DND-41 (cell line): ENCODE data around the gene SETD1A.

Experiments used
- ATAC-seq: fragments of 200-7000 bp; cut with Tn5 transposase; 3 replicates; pipeline ENCODE4 v1.9.1; 2021; ENCODE audit warnings: low read depth; ENCODE audit not compliant: insufficient read depth
- DNase-seq: peaks from one replicate; pipeline ENCODE4 v3.0.0-alpha.2; 2020
- H2AFZ ChIP-seq: 2 replicates; pipeline ENCODE4 v1.6.0; 2012; ENCODE audit warnings: low read depth, low read length
- H3K27ac ChIP-seq: 2 replicates; pipeline ENCODE4 v1.5.1; 2012; ENCODE audit warnings: low read length, inconsistent platforms
- H3K27me3 ChIP-seq: fragments of 200-600 bp; sonication (generic); 2 replicates; pipeline ENCODE4 v1.6.0; 2012; ENCODE audit warnings: low read length, mild to moderate bottlenecking, inconsistent platforms; ENCODE audit not compliant: insufficient read depth, poor library complexity
- H3K36me3 ChIP-seq: 2 replicates; pipeline ENCODE4 v1.5.1; 2012; ENCODE audit warnings: low read length, inconsistent platforms; ENCODE audit not compliant: insufficient read depth
- H3K4me1 ChIP-seq: 2 replicates; pipeline ENCODE4 v1.5.1; 2012; ENCODE audit warnings: mild to moderate bottlenecking, low read length; ENCODE audit not compliant: insufficient read depth
- H3K4me2 ChIP-seq: 2 replicates; pipeline ENCODE4 v1.6.0; 2012; ENCODE audit warnings: mild to moderate bottlenecking, moderate library complexity, low read length, inconsistent platforms; ENCODE audit not compliant: insufficient read depth
- H3K4me3 ChIP-seq, 2 experiments: fragments of 200-600 bp in 1 of 2; shearing (Covaris generic) in 1 of 2; 2 replicates each; pipeline ENCODE4 v1.5.1; 2012 to 2016; ENCODE audit warnings: inconsistent platforms in 2 of 2, low read length in 2 of 2, mild to moderate bottlenecking in 2 of 2, low read depth in 1 of 2, moderate library complexity in 1 of 2
- H3K79me2 ChIP-seq: 2 replicates; pipeline ENCODE4 v1.6.0; 2012; ENCODE audit warnings: low read length, inconsistent platforms; ENCODE audit not compliant: insufficient read depth
- H3K9ac ChIP-seq: 2 replicates; pipeline ENCODE4 v1.6.0; 2012; ENCODE audit warnings: low read depth, mild to moderate bottlenecking, inconsistent platforms, low read length, moderate library complexity
- H3K9me3 ChIP-seq: 2 replicates; pipeline ENCODE4 v1.5.1; 2012; ENCODE audit warnings: low read length, moderate library complexity, mild to moderate bottlenecking, inconsistent platforms; ENCODE audit not compliant: insufficient read depth, severe bottlenecking
- H4K20me1 ChIP-seq: 2 replicates; pipeline ENCODE4 v1.6.0; 2012; ENCODE audit warnings: low read length; ENCODE audit not compliant: insufficient read depth
- EZH2 ChIP-seq: IDR thresholded peaks from 3 replicates; pipeline ENCODE4 v1.6.1; 2012; ENCODE audit warnings: borderline replicate concordance, low read depth, mild to moderate bottlenecking, moderate library complexity, low read length, inconsistent platforms; ENCODE audit not compliant: severe bottlenecking
- TF ChIP-seq, protein P1 (sequence below): IDR thresholded peaks from 2 replicates; pipeline ENCODE4 v1.5.1; 2012; ENCODE audit warnings: borderline replicate concordance, low read length, moderate library complexity, mild to moderate bottlenecking; ENCODE audit not compliant: poor library complexity, severe bottlenecking; ENCODE audit errors: extremely low read depth

Gene SETD1A

DNA sequence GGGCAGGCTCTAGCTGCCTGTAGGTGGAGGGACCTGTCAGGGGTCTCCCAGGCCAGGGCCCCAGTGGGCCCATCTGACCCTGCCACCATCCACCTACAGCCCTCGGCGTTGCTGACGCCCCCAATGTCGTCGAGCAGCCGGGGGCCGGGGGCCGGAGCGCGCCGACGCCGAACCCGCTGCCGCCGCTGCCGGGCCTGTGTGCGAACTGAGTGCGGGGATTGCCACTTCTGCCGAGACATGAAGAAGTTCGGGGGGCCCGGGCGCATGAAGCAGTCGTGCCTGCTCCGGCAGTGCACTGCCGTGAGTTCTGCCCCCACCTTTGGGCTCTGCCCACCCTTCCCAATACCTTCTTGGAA is 31.9 kb upstream of the SETD1A start:
- Histone ChIP-seq H3K27ac (no peak overlapping the region), H3K4me1 (peaks cover 49% of the 10 kb centered on the region), H3K4me2 (peak overlapping the region; percentile 86), H4K20me1 (peaks cover 18% of the 10 kb centered on the region), H3K79me2 (peaks cover 31% of the 10 kb centered on the region), H3K36me3 (peaks cover 50% of the 10 kb centered on the region), H3K27me3 (no peaks in the 10 kb centered on the region), H3K4me3 (peak overlapping the region in 1 of 2 experiments; percentile 72; a peak in 1 of 4 replicates), H3K9me3 (no peaks in the 10 kb centered on the region), H3K9ac (peak overlapping the region; percentile 73; the same call in 1 of the 2 replicates), H2AFZ (no peak overlapping the region)
- DNase-seq (no peak), ATAC-seq (no peak)
- TF ChIP-seq, protein P1, sequence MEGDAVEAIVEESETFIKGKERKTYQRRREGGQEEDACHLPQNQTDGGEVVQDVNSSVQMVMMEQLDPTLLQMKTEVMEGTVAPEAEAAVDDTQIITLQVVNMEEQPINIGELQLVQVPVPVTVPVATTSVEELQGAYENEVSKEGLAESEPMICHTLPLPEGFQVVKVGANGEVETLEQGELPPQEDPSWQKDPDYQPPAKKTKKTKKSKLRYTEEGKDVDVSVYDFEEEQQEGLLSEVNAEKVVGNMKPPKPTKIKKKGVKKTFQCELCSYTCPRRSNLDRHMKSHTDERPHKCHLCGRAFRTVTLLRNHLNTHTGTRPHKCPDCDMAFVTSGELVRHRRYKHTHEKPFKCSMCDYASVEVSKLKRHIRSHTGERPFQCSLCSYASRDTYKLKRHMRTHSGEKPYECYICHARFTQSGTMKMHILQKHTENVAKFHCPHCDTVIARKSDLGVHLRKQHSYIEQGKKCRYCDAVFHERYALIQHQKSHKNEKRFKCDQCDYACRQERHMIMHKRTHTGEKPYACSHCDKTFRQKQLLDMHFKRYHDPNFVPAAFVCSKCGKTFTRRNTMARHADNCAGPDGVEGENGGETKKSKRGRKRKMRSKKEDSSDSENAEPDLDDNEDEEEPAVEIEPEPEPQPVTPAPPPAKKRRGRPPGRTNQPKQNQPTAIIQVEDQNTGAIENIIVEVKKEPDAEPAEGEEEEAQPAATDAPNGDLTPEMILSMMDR = no peak
- TF ChIP-seq EZH2 = no peak

DNA sequence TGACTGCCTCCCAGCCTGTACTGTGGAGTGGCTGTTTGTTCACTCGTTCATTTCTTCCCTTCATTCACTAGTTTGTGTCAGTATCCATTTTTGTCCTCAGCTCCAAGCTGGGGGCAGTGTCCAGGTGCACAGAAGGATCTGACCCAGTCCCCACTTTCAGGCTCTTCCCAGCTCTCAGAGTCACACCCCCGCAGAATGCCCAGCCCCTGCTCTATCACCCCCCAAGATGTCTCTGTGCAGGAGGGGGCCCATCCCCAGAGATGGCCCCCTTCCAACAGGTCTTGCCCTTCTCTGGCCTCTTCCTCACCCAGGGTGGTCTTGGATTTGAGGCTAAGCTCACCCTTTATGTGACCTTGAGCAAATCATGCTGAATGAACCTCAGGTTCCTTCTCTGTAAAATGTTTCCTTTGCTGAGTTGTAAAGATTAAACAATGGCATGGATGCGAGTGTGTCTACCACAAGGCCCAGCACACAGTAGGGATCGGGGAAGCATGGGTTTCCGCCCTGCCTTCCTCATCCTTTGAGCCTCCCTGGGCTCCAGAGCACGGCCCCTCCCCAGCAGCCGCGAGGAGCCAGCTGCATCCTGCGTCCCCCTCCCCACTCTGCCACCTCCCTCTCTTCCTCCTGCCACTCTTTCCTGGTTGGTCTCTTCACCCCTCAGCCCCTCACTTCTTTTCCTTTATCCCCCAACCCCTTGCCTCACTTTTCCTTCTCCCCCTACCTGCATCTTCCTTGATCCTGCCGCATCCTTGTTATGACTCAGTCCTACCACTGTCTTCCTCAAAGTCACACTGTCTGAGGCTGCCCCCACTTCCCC is 31.4 kb upstream of the SETD1A start:
- peaks cover 31% of the 10 kb centered on the region for H3K79me2 ChIP-seq
- peaks cover 45% of the 10 kb centered on the region for H3K4me1 ChIP-seq
- H3K9ac ChIP-seq = peak overlapping the region; percentile 73; the same call in 1 of the 2 replicates
- no peak for ATAC-seq
- no peaks in the 10 kb centered on the region for H3K27me3 ChIP-seq
- DNase-seq = no peak
- H3K4me3 ChIP-seq = peak overlapping the region in 1 of 2 experiments; percentile 4; a peak in 1 of 4 replicates
- peaks cover 56% of the 10 kb centered on the region for H3K36me3 ChIP-seq
- TF ChIP-seq, protein P1 = no peak
- no peak for TF ChIP-seq EZH2
- H3K27ac ChIP-seq = no peak overlapping the region; the same call in 1 of the 2 replicates
- no peak overlapping the region for H2AFZ ChIP-seq
- no peaks in the 10 kb centered on the region for H3K9me3 ChIP-seq
- peaks cover 18% of the 10 kb centered on the region for H4K20me1 ChIP-seq
- peak overlapping the region; percentile 86; the same call in 1 of the 2 replicates for H3K4me2 ChIP-seq

DNA sequence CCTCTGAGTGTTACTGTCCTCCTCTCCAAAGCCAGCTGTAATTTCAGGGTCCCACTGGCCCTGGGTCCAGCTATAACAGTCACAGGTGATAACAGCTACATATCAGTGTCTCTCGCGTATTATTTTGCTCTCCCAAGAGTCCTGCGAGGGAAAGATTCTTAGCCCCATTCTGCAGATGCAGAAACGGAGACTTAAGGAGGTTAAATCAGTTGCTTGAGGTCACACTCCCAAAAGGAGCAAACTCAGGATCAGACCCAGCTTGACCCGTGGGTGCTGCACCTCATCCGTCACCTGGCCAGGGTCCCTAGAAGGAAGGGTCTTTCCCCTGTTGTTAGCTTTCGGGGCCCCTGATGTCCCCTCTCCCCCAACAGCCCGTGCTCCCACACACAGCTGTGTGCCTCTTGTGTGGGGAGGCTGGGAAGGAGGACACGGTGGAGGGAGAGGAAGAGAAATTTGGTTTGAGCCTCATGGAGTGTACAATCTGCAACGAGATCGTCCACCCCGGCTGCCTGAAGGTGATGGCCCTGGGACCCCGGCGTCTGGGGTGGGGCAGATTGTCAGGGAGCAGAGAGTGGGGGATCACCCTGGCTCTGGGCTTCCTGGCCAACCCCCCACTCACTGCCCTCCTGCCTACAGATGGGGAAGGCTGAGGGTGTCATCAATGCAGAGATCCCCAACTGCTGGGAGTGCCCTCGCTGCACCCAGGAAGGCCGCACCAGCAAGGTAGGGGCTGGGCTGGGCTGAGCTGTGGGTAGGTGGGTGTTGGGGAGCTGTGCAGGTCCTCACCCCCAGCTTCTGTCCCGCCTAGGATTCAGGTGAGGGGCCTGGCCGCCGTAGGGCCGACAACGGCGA is 30.4 kb upstream of the SETD1A start:
- H3K4me3 ChIP-seq = no peak overlapping the region
- no peak for TF ChIP-seq EZH2
- TF ChIP-seq, protein P1 = no peak
- no peak overlapping the region for H2AFZ ChIP-seq
- peaks cover 31% of the 10 kb centered on the region for H3K79me2 ChIP-seq
- no peak overlapping the region for H3K27ac ChIP-seq
- H3K36me3 ChIP-seq = peaks cover 64% of the 10 kb centered on the region
- H3K27me3 ChIP-seq = no peaks in the 10 kb centered on the region
- ATAC-seq (no peak), DNase-seq (no peak)
- H3K4me1 ChIP-seq = peaks cover 35% of the 10 kb centered on the region
- peak overlapping the region; percentile 86; the same call in 1 of the 2 replicates for H3K4me2 ChIP-seq
- H4K20me1 ChIP-seq = peaks cover 18% of the 10 kb centered on the region
- H3K9me3 ChIP-seq = no peaks in the 10 kb centered on the region
- H3K9ac ChIP-seq = no peak overlapping the region
